Parathyroid adenoma (tissue), 2 donors: Measurements from ENCODE around the gene CCL3.
"Not testable (repeated sequence)": the region's sequence is repeated elsewhere in the genome, so short reads cannot be mapped to it uniquely, and the experiment has no call there.

Source experiments
- H2AFZ ChIP-seq: fragments of 300-600 bp; sonication (generic); one replicate; pipeline ENCODE4 v1.7.0; 2017; ENCODE audit warnings: antibody characterized with exemption, mild to moderate bottlenecking
- H3K27ac ChIP-seq: fragments of 300-600 bp; sonication (generic); one replicate; pipeline ENCODE4 v1.7.0; 2017
- H3K27me3 ChIP-seq: fragments of 300-600 bp; sonication (generic); one replicate; pipeline ENCODE4 v1.7.0; 2017; ENCODE audit warnings: low read length; ENCODE audit not compliant: control insufficient read depth, insufficient read depth
- H3K36me3 ChIP-seq: fragments of 300-600 bp; sonication (generic); one replicate; pipeline ENCODE4 v1.7.0; 2017; ENCODE audit warnings: low read length; ENCODE audit not compliant: control insufficient read depth, insufficient read depth
- H3K4me1 ChIP-seq: fragments of 300-600 bp; sonication (generic); one replicate; pipeline ENCODE4 v1.7.0; 2017; ENCODE audit warnings: control low read depth
- H3K4me2 ChIP-seq: fragments of 300-600 bp; sonication (generic); one replicate; pipeline ENCODE4 v1.7.0; 2017; ENCODE audit warnings: low read length
- H3K4me3 ChIP-seq: fragments of 300-600 bp; sonication (generic); one replicate; pipeline ENCODE4 v1.7.0; 2017; ENCODE audit warnings: low read depth, low read length
- H3K79me2 ChIP-seq: fragments of 300-600 bp; sonication (generic); one replicate; pipeline ENCODE4 v1.7.0; 2017; ENCODE audit warnings: control low read depth
- H3K9ac ChIP-seq: fragments of 300-600 bp; sonication (generic); one replicate; pipeline ENCODE4 v1.7.0; 2017; ENCODE audit warnings: mild to moderate bottlenecking
- H3K9me3 ChIP-seq: fragments of 300-600 bp; sonication (generic); one replicate; pipeline ENCODE4 v1.7.0; 2017; ENCODE audit warnings: low read length; ENCODE audit not compliant: control insufficient read depth
- TF ChIP-seq, protein P1 (sequence below): fragments of 300-600 bp; sonication (generic); IDR thresholded peaks from one replicate; pipeline ENCODE4 v1.7.0; 2017; ENCODE audit warnings: antibody characterized with exemption, mild to moderate bottlenecking
- donor health status: primary hyperparathyroidism.

Gene CCL3

GRCh38 chr17:36107660-36108059, 17.7 kb upstream of the CCL3 start:
- no peak overlapping the region for H3K9ac ChIP-seq
- no peaks in the 10 kb centered on the region for H3K79me2 ChIP-seq
- no peaks in the 10 kb centered on the region for H3K27me3 ChIP-seq
- no peaks in the 10 kb centered on the region for H3K4me1 ChIP-seq
- no peak overlapping the region for H3K4me3 ChIP-seq
- H2AFZ ChIP-seq: no peak overlapping the region
- no peaks in the 10 kb centered on the region for H3K36me3 ChIP-seq
- TF ChIP-seq, protein P1, sequence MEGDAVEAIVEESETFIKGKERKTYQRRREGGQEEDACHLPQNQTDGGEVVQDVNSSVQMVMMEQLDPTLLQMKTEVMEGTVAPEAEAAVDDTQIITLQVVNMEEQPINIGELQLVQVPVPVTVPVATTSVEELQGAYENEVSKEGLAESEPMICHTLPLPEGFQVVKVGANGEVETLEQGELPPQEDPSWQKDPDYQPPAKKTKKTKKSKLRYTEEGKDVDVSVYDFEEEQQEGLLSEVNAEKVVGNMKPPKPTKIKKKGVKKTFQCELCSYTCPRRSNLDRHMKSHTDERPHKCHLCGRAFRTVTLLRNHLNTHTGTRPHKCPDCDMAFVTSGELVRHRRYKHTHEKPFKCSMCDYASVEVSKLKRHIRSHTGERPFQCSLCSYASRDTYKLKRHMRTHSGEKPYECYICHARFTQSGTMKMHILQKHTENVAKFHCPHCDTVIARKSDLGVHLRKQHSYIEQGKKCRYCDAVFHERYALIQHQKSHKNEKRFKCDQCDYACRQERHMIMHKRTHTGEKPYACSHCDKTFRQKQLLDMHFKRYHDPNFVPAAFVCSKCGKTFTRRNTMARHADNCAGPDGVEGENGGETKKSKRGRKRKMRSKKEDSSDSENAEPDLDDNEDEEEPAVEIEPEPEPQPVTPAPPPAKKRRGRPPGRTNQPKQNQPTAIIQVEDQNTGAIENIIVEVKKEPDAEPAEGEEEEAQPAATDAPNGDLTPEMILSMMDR: no peak
- no peaks in the 10 kb centered on the region for H3K9me3 ChIP-seq
- no peak overlapping the region for H3K27ac ChIP-seq
- H3K4me2 ChIP-seq: no peak overlapping the region

GRCh38 chr17:36106493-36106835, 16.5 kb upstream of the CCL3 start:
- H3K4me2 ChIP-seq: no peak overlapping the region
- H3K9ac ChIP-seq: no peak overlapping the region
- no peaks in the 10 kb centered on the region for H3K9me3 ChIP-seq
- no peaks in the 10 kb centered on the region for H3K79me2 ChIP-seq
- H3K27me3 ChIP-seq: no peaks in the 10 kb centered on the region
- no peak overlapping the region for H2AFZ ChIP-seq
- H3K36me3 ChIP-seq: no peaks in the 10 kb centered on the region
- no peaks in the 10 kb centered on the region for H3K4me1 ChIP-seq
- TF ChIP-seq, protein P1: no peak
- H3K4me3 ChIP-seq: no peak overlapping the region
- H3K27ac ChIP-seq: no peak overlapping the region

GRCh38 chr17:36105781-36106492, 16.0 kb upstream of the CCL3 start:
- H3K9ac ChIP-seq: no peak overlapping the region
- no peak overlapping the region for H3K4me3 ChIP-seq
- no peaks in the 10 kb centered on the region for H3K27me3 ChIP-seq
- no peak overlapping the region for H3K27ac ChIP-seq
- TF ChIP-seq, protein P1: no peak
- H3K9me3 ChIP-seq: no peaks in the 10 kb centered on the region
- no peaks in the 10 kb centered on the region for H3K36me3 ChIP-seq
- H3K79me2 ChIP-seq: no peaks in the 10 kb centered on the region
- H3K4me1 ChIP-seq: no peaks in the 10 kb centered on the region
- H2AFZ ChIP-seq: no peak overlapping the region
- no peak overlapping the region for H3K4me2 ChIP-seq

DNA sequence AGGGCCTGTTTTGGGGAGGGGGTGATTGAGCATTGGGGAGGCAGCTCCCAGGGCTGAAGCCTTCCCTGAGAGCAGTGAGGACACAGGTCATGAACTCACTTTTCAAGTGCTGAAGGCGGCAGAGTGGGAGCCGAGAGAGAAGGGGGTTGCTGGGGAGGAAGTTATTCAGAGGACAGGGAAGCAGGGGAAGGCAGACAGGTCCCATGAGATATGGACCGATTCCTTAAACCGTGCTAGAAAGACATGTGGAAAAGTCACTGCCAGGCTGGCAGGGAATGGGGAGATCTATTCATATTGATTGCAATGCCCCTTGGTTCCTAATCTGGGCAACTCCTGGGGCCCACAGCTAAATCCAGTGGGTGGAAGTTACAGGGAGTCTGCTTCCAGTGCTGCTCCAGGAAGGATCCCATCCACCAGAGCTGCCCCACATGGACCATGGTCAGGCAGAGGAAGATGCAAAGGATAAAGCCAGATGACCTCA, 14.8 kb upstream of the CCL3 start:
- Histone ChIP-seq H3K36me3 (no peaks in the 10 kb centered on the region), H3K9me3 (no peaks in the 10 kb centered on the region), H3K9ac (no peak overlapping the region), H3K27me3 (no peaks in the 10 kb centered on the region), H2AFZ (no peak overlapping the region), H3K27ac (no peak overlapping the region), H3K4me3 (no peak overlapping the region), H3K79me2 (no peaks in the 10 kb centered on the region), H3K4me2 (no peak overlapping the region), H3K4me1 (no peaks in the 10 kb centered on the region)
- TF ChIP-seq, protein P1: no peak

DNA sequence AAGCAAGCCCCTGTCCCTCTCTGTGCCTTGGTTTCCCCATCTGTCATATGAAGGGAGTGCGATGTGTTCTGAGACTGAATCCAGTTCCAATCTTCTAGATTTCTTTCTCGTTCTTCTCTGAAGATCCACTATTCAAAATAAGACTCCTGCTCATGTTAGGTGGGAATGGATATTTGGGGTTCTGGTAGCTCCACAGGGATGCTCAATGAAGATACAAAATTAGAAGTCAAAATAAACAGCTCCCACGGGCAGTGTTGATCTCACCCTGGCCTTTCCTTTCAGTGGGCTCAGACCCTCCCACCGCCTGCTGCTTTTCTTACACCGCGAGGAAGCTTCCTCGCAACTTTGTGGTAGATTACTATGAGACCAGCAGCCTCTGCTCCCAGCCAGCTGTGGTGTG, 14.3 kb upstream of the CCL3 start:
- not testable (repeated sequence) for H3K79me2 ChIP-seq, H3K36me3 ChIP-seq, H3K4me1 ChIP-seq, H3K27ac ChIP-seq, H3K4me2 ChIP-seq, H3K27me3 ChIP-seq, H2AFZ ChIP-seq, H3K4me3 ChIP-seq, H3K9ac ChIP-seq, H3K9me3 ChIP-seq

DNA sequence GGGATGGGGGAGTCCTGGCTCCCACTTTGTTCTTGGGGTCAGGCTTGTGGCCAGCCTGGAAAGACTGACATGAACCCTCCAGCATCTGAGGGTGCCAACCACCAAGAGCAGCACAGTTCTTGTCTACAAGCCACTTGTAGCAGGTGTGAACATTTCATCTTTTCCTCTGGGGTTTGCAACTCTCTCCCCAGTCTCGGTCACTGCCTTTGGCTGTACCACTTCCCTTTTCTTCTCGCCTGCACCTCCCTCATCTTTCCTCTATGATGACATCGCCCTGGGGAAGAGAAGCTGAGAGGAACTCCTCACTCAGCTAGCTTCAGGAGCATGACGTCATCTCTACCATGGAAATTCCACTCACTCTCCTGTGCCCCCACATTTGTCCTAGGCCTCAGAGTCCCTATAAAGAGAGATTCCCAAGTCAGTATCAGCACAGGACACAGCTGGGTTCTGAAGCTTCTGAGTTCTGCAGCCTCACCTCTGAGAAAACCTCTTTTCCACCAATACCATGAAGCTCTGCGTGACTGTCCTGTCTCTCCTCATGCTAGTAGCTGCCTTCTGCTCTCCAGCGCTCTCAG, 13.5 kb upstream of the CCL3 start, which contains the start of gene CCL4:
TSS of gene CCL4 (plus strand) at position 427 of the 575 bp plus-strand sequence. CDS start at position 506, 79 bp downstream.
- not testable (repeated sequence) for H3K27ac ChIP-seq, H3K79me2 ChIP-seq, H3K27me3 ChIP-seq, H3K4me2 ChIP-seq, H2AFZ ChIP-seq, H3K9ac ChIP-seq, H3K9me3 ChIP-seq, H3K36me3 ChIP-seq, H3K4me3 ChIP-seq, H3K4me1 ChIP-seq

- H2AFZ ChIP-seq, H3K36me3 ChIP-seq, H3K27me3 ChIP-seq, H3K27ac ChIP-seq, H3K9me3 ChIP-seq, H3K4me1 ChIP-seq, H3K79me2 ChIP-seq, H3K4me3 ChIP-seq, H3K4me2 ChIP-seq, H3K9ac ChIP-seq: not testable (repeated sequence)
Observed at GRCh38 chr17:36099004-36099403, 9.1 kb upstream of the CCL3 start.
